Measurements from ENCODE around the gene SERINC5. TPM values are rescaled to one million over a fixed set of nuclear protein-coding genes. Genes with fewer than 3 reads are reported as not detected.

The SERINC5 gene
- total and polyA plus RNA-seq, 2 donors (not counting 3 experiments of a cell fraction or from before 2014, with no cell fraction given): 3.2 to 10.1 TPM

DNA sequence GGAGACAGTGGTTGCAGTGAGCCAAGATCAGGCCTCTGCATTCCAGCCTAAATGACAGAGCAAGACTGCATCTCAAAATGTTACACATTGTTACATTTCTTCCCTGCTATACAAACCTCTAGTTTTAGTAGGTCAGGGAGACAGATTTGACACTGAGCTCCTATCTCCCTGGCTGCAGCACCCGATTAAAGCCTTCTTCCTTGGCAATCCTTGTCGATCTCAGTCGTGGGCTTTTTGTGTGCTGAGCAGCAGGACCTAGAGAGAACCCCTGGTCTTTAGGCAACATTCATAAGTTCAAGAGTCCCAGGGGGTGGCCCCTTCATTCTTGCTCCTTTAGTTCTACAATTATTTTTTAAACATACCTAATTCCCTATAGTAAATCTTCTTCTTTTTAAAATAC lies 13.0 kb downstream of the SERINC5 start:
- Histone ChIP-seq H4K20me1 (replicated peaks; ENCODE audit: control insufficient read depth, extremely low read depth, insufficient read depth, low read length) (no peaks in the 10 kb centered on the region), H3K36me3 (ENCODE audit: control insufficient read depth in 2 of 2, extremely low read depth in 1 of 2, insufficient read depth in 2 of 2, low read length in 2 of 2) (no peaks in the 10 kb centered on the region), H3K27me3 (ENCODE audit: control insufficient read depth in 2 of 2, insufficient read depth in 2 of 2, low read length in 2 of 2) (no peaks in the 10 kb centered on the region), H3K4me2 (ENCODE audit: insufficient read depth, low read length) (no peak overlapping the region), H3K9me3 (replicated peaks; ENCODE audit: control insufficient read depth, insufficient read depth, low read length) (no peaks in the 10 kb centered on the region), H2AFZ (ENCODE audit: low read depth, low read length) (no peak overlapping the region), H3K9ac (replicated peaks; ENCODE audit: extremely low read depth, insufficient read depth, low read length) (no peak overlapping the region), H3K27ac (ENCODE audit: insufficient read depth, low read depth, low read length) (no peak overlapping the region), H3K79me2 (ENCODE audit: control insufficient read depth, insufficient read depth, low read length) (no peaks in the 10 kb centered on the region), H3K4me1 (ENCODE audit: control insufficient read depth, extremely low read depth, insufficient read depth, low read length) (peaks cover 8% of the 10 kb centered on the region), H3K9me1 (replicated peaks; ENCODE audit: control insufficient read depth, extremely low read depth, insufficient read depth, low read length) (no peaks in the 10 kb centered on the region), H3K4me3 (replicated peaks in 1 of 3; ENCODE audit: insufficient read depth in 1 of 3, low read depth in 1 of 3, low read length in 3 of 3) (no peak overlapping the region)
- dilution Hi-C loops (cut with MboI; ENCODE audit: extremely low pct_ligation_motif_present, low sequenced_read_pairs): no loop called here
- CTCF ChIA-PET: no interaction called here
- intact Hi-C loops (cut with micrococcal nuclease): no loop called here
- DNase-seq (ENCODE audit: low read depth, low spot score): no peak
- FAIRE-seq: no peak
- BruUV-seq (replicated peaks): no TSS peak
- POLR2A ChIA-PET: no interaction called here
- TF ChIP-seq, protein P1, sequence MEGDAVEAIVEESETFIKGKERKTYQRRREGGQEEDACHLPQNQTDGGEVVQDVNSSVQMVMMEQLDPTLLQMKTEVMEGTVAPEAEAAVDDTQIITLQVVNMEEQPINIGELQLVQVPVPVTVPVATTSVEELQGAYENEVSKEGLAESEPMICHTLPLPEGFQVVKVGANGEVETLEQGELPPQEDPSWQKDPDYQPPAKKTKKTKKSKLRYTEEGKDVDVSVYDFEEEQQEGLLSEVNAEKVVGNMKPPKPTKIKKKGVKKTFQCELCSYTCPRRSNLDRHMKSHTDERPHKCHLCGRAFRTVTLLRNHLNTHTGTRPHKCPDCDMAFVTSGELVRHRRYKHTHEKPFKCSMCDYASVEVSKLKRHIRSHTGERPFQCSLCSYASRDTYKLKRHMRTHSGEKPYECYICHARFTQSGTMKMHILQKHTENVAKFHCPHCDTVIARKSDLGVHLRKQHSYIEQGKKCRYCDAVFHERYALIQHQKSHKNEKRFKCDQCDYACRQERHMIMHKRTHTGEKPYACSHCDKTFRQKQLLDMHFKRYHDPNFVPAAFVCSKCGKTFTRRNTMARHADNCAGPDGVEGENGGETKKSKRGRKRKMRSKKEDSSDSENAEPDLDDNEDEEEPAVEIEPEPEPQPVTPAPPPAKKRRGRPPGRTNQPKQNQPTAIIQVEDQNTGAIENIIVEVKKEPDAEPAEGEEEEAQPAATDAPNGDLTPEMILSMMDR (IDR thresholded peaks at IDR 0.05; ENCODE audit: extremely low read depth in 1 of 2, insufficient read depth in 1 of 2, low read depth in 1 of 2, low read length in 2 of 2): no peak
- TF ChIP-seq JUN (IDR thresholded peaks at IDR 0.05; ENCODE audit: borderline replicate concordance, insufficient read depth, insufficient read length, low read depth) (no peak), GATA2 (IDR thresholded peaks at IDR 0.05; ENCODE audit: insufficient read depth, insufficient read length, low read depth, low read length) (no peak), FOS (IDR thresholded peaks at IDR 0.05; ENCODE audit: borderline replicate concordance, insufficient read depth, low read length) (no peak), MAX (IDR thresholded peaks at IDR 0.05; ENCODE audit: insufficient read depth, insufficient read length) (no peak), POLR2AphosphoS5 (IDR thresholded peaks at IDR 0.05; ENCODE audit: insufficient read depth, low read depth, low read length) (no peak), EZH2 (IDR thresholded peaks at IDR 0.05; ENCODE audit: borderline replicate concordance, low read depth, low read length, severe bottlenecking) (no peak), MYC (IDR thresholded peaks at IDR 0.05; ENCODE audit: low read depth, low read length) (no peak), POLR2A (IDR thresholded peaks at IDR 0.05; ENCODE audit: low read depth, low read length) (no peak)

Measured in endothelial cell of umbilical vein (primary cell).